GM18907 (cell line): ENCODE data around the gene TEX2.
A peak's percentile ranks its signal among the peaks of the same experiment; 100 is the strongest.
"Not testable (repeated sequence)": the region's sequence is repeated elsewhere in the genome, so short reads cannot be mapped to it uniquely, and the experiment has no call there.

Experiments used
- ATAC-seq: cut with Tn5 transposase; IDR thresholded peaks from one replicate; pipeline ENCODE4 v1.9.1; 2021; ENCODE audit warnings: mild to moderate bottlenecking, moderate library complexity; ENCODE audit not compliant: unreplicated experiment

The TEX2 gene

DNA sequence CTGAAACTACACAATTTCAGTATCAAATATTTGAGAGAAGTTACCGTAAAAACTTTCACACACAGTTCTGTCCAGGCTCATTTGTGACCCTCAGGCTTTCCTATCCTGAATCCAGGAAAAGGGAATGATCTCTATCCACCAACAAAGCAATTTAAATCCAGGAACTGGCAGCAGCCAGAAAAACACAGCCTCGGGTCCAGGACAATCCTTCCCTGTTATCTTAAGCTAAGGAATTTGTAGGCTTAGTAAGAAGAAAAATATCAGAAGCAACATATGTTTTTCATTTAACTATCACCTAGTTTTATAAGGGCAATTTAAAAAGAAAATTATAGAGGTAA lies 47.1 kb downstream of the TEX2 start:
- no peak for ATAC-seq

- ATAC-seq = no peak
Measured at GRCh38 chr17:64214950-64215349, 48.1 kb downstream of the TEX2 start.

DNA sequence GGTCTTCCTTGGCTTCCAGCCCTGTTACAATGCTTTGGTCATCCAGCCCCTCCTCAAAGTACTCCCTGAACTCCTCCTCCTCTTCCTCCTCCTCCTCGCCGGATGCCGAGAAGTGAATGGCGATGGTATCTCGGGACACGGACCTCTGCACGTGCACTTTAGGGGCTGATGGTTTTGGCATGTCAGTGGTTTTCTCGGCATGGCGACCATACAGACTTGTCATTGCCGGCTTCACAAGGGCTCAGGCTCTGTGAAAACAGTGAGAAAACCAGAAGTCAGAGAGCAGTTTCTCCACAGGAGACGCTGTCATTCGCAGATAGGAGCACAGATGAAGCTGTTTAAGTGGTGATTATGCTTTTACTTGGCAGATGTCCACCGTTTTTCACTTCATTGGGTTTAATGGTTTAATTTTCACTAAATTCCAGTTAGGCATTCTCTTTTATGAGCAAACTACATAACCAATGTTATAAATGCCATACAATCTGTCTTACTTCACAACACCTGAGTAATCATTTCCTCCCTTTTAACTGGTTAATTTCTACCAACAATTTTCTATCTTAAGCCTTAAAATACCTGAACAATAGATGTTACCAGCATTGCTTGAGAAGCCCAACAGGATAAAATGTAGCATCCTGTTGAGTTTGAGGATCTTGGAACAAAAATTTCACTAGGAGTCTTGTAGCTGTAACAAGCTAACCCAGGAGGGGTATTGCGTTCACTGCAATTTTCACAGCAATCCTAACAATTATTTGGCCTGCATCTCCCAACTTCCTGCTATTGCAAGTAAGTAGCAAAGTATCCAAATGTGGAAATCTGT lies 48.9 kb downstream of the TEX2 start:
- ATAC-seq = no peak

DNA sequence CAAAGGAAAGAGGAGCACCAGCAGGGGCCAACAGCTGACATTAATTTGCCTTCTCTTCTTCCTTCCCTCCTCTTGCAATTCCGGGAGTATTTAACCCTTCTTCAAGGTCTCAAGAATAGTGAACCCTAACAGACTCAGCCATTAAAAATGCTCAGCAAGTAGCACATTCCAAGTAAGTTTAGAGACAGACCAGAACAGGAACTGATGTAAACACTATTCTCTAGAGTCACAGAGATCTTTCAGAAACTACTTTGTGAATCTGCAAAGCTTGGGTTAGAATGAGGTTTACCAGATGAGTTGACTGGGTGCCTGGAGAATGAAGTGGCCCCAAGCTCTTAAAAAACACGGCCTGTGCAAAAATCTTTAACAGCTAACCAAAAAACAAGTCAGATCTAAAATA lies 50.9 kb downstream of the TEX2 start:
- no peak for ATAC-seq

DNA sequence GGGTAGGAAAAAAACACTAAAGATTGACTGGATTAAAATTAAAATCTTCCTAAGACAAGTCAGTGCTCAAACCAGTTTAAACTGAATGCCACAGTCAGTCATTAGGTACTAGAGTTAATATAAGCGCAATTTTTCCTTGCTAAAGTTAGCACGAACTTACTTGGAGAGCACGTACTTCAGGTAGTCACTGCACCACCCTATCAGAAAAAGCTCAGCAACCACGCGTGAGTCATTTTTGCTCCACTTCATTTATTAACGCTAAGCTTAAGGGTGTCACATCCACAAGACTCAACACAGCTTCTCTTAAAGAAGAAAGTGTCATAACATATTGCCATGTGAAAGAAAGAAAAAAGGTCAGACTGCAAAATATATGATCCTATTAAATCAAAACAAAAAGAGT lies 53.1 kb downstream of the TEX2 start:
- no peak for ATAC-seq

DNA sequence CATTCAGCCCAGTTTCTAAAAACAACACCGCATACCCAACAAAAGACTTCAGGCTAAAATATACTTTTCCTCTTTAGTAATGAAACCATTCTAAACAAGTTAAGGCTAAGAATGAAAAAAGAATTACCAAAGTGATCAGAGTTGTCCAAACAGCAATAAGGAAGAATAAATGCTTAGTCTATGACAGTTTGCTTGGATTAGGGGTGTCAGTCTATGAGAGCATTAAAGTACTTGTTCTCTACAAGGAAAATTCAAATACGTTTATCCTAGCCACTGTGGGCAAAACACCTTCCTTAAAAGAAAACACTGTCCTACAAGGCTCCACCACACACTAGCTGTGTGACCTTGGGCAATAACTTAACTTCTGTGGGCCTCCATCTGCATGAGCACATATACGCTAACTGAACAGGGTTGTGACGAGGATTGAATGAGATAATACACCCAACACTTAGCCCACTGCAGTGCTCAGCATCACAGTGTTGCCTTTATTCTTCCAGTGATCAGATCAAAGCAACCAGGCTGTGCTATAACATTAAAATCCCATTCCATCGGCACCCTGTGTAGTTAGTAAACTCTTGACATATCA lies 53.6 kb downstream of the TEX2 start:
- no peak for ATAC-seq

DNA sequence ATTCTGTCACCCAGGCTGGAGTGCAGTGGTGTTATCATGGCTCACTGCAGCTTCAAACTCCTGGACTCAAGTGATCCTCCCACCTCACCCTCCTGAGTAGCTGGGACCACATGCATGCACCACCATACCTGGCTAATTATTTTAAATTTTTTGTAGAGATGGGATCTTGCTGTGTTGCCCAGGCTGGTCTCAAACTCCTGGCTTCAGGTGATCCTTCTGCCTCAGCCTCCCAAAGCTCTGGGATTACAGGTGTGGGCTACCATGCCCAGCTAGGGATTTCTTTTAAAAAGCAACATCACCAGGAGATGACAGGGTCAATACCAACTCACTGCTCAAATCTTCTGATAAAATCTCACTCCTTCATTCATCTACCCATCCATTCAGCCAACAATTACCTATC lies 54.4 kb downstream of the TEX2 start:
- not testable (repeated sequence) for ATAC-seq

- no peak for ATAC-seq
Measured at GRCh38 chr17:64205804-64206203, 57.3 kb downstream of the TEX2 start.

DNA sequence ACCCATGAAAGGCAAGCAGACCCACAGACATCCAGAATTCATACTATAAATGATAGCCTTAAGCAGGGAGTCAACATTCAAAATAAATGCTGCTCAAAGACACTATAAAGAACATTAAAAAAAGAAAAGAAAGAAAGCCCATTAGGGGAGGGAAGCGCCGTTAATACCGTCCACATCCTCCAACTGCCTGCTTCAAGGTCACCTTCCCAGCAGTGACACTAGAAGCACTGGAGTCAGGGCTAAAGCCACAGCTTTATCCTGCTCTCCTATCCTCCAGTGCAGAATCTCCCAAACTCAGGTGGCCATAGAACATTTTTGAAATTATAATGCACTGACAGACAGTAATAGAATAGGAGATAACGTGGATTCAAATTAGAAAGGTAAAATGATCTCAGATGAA lies 59.4 kb downstream of the TEX2 start:
- no peak for ATAC-seq

GRCh38 chr17:64202683-64203344 lies 60.2 kb downstream of the TEX2 start:
- no peak for ATAC-seq

DNA sequence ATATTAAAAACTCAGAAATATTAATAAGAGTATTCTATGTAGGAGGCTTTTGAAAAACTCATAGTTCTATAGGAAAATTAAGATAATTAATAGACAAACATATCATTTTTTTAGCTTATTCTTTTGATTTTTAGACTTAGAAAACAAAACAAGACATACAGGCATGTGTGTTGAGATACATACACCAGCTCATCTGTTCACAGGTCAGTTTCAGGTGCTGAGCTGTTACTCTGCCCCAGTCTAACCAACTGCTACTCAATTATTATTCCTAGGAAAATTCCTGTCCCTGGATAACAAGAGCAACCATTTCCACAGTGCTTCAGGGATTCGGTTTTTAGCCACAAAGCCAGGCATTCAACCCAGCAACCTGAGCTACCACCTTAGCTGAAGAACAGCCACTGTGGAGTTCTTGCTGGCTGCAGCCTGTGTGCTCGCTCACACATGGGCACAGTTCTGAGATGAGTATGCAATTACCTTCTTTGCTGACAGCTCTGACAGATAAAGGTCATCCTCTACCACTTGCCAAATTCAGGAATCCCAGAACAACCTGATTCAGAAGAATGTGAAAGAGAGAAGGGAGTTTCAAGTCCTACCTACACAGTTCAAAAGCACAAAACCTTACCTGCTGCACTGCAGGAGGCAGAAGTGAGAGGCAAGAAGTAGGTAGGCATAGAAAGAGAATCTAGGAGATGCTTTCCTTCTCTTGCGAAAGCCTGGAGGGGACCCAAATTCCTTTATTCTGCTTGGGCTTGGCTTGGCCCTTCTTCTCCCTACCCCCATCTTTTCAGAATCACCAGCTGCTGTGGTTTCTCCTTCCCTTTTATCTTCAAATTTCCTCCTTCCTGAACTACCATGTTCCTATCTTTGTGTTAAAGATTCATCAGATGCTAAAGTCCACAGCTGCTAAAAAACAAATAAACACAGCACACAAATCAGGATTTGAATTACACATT lies 62.7 kb downstream of the TEX2 start:
- peak; percentile 44 for ATAC-seq

GRCh38 chr17:64198331-64199090 lies 64.5 kb downstream of the TEX2 start:
- no peak for ATAC-seq

- no peak for ATAC-seq
Measured at GRCh38 chr17:64196601-64197000, 66.5 kb downstream of the TEX2 start.

DNA sequence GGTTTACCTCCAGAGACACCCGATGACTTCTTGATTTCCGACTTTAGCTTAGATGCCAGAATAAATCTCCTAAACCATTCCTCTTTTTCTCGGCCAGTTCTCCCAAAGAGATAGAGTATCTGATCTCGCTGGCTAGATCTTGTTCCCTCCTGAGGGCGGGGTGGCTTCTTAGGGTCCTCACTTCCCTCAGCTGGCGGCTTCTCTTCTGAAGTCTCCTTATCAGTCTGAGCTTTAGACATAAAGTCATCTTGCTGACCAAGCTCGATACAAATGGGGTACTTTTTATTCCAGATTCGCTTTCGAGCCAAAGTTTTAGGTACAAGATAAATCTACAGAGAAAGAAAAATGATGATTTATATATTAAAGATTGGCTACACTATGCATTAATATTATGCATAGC lies 69.5 kb downstream of the TEX2 start:
- no peak for ATAC-seq

DNA sequence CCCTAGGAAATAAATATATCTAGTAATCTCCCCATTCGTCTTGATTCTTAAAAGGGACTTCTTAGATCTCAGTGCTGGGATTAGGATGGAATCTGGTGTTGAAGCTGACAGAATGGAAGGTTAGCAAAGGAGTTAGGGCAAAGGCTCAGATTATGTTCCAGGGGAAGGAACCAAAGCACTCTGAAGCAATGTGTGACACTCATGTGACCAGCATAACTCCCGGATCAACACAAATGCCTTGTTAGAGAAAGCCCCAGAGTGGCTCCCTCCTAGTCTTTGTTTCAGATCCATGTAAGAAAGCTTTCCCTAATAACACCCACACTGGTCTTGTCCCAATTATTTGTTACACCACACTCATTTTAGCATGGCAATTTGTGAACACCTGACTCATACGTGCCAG lies 70.5 kb downstream of the TEX2 start:
- ATAC-seq = no peak

GRCh38 chr17:64190472-64190871 lies 72.6 kb downstream of the TEX2 start:
- ATAC-seq = no peak

- ATAC-seq = no peak
Measured at GRCh38 chr17:64188088-64188487, 75.0 kb downstream of the TEX2 start.

- no peak for ATAC-seq
Measured at GRCh38 chr17:64187093-64187895, 75.8 kb downstream of the TEX2 start.
